ENCODE results near the gene SFRP4. TPM values are rescaled to one million over a fixed set of nuclear protein-coding genes. Genes with fewer than 3 reads are reported as not detected.

The SFRP4 gene
- total RNA-seq, 1 experiment from 2014 or later = 0.24 TPM

GRCh38 chr7:37933018-37933566 is 16.5 kb upstream of the SFRP4 start:
- POLR2A ChIA-PET = interaction anchor here (0.7 kb wide), 1 partner anchor 30 kb away, joined by 3 read pairs; no protein-coding TSS in a partner anchor
- no peak overlapping the region for H3K27ac Mint-ChIP-seq
- H3K36me3 Mint-ChIP-seq = no peaks in the 10 kb centered on the region
- TF ChIP-seq ZNF416 (CRISPR knock-in tag; IDR thresholded peaks at IDR 0.05) = no peak
- no peak for TF ChIP-seq CBFB (CRISPR knock-in tag; IDR thresholded peaks at IDR 0.05; ENCODE audit: low read depth)
- no peak for TF ChIP-seq TEAD1 (CRISPR knock-in tag; IDR thresholded peaks at IDR 0.05)
- TF ChIP-seq USF1 (CRISPR knock-in tag; IDR thresholded peaks at IDR 0.05) = no peak
- no peak for TF ChIP-seq FOXJ3 (CRISPR knock-in tag; IDR thresholded peaks at IDR 0.05; ENCODE audit: borderline replicate concordance)
- TF ChIP-seq GABPB1 (CRISPR knock-in tag; IDR thresholded peaks at IDR 0.05) = no peak
- no peak for TF ChIP-seq ESRRA (CRISPR knock-in tag; IDR thresholded peaks at IDR 0.05; ENCODE audit: borderline replicate concordance)
- no peak for TF ChIP-seq NR1H2 (CRISPR knock-in tag; IDR thresholded peaks at IDR 0.05)
- no peak for TF ChIP-seq CDX4 (CRISPR knock-in tag; IDR thresholded peaks at IDR 0.05; ENCODE audit: borderline replicate concordance)
- TF ChIP-seq ELF4 (CRISPR knock-in tag; IDR thresholded peaks at IDR 0.05; ENCODE audit: low read depth) = no peak
- no peak for TF ChIP-seq ZNF532 (CRISPR knock-in tag; IDR thresholded peaks at IDR 0.05; ENCODE audit: borderline replicate concordance)
- no peak for TF ChIP-seq FOXK1 (CRISPR knock-in tag; IDR thresholded peaks at IDR 0.05)
- no peaks in the 10 kb centered on the region for H3K4me1 Mint-ChIP-seq
- H3K27me3 Mint-ChIP-seq (ENCODE audit: low read depth) = no peaks in the 10 kb centered on the region
- CTCF ChIA-PET = interaction anchor here (0.8 kb wide), 1 partner anchor 15 kb away, joined by 3 read pairs; no protein-coding TSS in a partner anchor
- H3K4me3 Mint-ChIP-seq = no peak overlapping the region
- ATAC-seq = no peak
- peaks cover 15% of the 10 kb centered on the region for H3K9me3 Mint-ChIP-seq
- DNase-seq (ENCODE audit: low spot score) = no peak

GRCh38 chr7:37932543-37932942 is 15.9 kb upstream of the SFRP4 start:
- H3K36me3 Mint-ChIP-seq = no peaks in the 10 kb centered on the region
- no peaks in the 10 kb centered on the region for H3K27me3 Mint-ChIP-seq (ENCODE audit: low read depth)
- no peak overlapping the region for H3K27ac Mint-ChIP-seq
- no peak overlapping the region for H3K4me3 Mint-ChIP-seq
- ATAC-seq = no peak
- no peak for TF ChIP-seq USF1 (CRISPR knock-in tag; IDR thresholded peaks at IDR 0.05)
- no peak for TF ChIP-seq FOXJ3 (CRISPR knock-in tag; IDR thresholded peaks at IDR 0.05; ENCODE audit: borderline replicate concordance)
- TF ChIP-seq ZNF232 (CRISPR knock-in tag; IDR thresholded peaks at IDR 0.05) = no peak
- no peak for TF ChIP-seq TEAD4 (CRISPR knock-in tag; IDR thresholded peaks at IDR 0.05)
- no peak for TF ChIP-seq HMGA2 (CRISPR knock-in tag; IDR thresholded peaks at IDR 0.05)
- no peak for TF ChIP-seq E2F4 (CRISPR knock-in tag; IDR thresholded peaks at IDR 0.05; ENCODE audit: borderline replicate concordance, low read depth)
- H3K9me3 Mint-ChIP-seq = peaks cover 15% of the 10 kb centered on the region
- no peaks in the 10 kb centered on the region for H3K4me1 Mint-ChIP-seq
- POLR2A ChIA-PET = no interaction called here
- CTCF ChIA-PET = no interaction called here
- DNase-seq (ENCODE audit: low spot score) = no peak

Measured in WTC11 (cell line).